HG03039 (cell line): ENCODE results near the gene CAMKV.
A peak's percentile ranks its signal among the peaks of the same experiment; 100 is the strongest.
"Not testable (repeated sequence)": the region's sequence is repeated elsewhere in the genome, so short reads cannot be mapped to it uniquely, and the experiment has no call there.

ENCODE experiments used
- ATAC-seq: cut with Tn5 transposase; IDR thresholded peaks from one replicate; pipeline ENCODE4 v1.9.1; 2021; ENCODE audit warnings: mild to moderate bottlenecking, moderate library complexity; ENCODE audit not compliant: unreplicated experiment

CAMKV gene

GRCh38 chr3:49869525-49870126 lies at the start of gene CAMKV:
Gene CAMKV, minus strand, starts transcription at chr3:49869906. Its CDS starts 7,518 bp downstream, at chr3:49862388.
- ATAC-seq: no peak

- not testable (repeated sequence) for ATAC-seq
Measured at GRCh38 chr3:49917806-49918590, 48.3 kb upstream of the CAMKV start.

GRCh38 chr3:49916686-49917085 lies 47.0 kb upstream of the CAMKV start:
- no peak for ATAC-seq

- no peak for ATAC-seq
Measured at GRCh38 chr3:49914906-49915305, 45.2 kb upstream of the CAMKV start.

- no peak for ATAC-seq
Measured at GRCh38 chr3:49912881-49913281, 43.2 kb upstream of the CAMKV start.

- no peak for ATAC-seq
Measured at GRCh38 chr3:49911611-49912010, 41.9 kb upstream of the CAMKV start.

GRCh38 chr3:49911124-49911420 lies 41.4 kb upstream of the CAMKV start:
- no peak for ATAC-seq

GRCh38 chr3:49910409-49911123 lies 40.9 kb upstream of the CAMKV start:
- ATAC-seq: no peak

GRCh38 chr3:49908373-49909199 lies 38.9 kb upstream of the CAMKV start:
- no peak for ATAC-seq

GRCh38 chr3:49906073-49906743 lies 36.5 kb upstream of the CAMKV start:
- no peak for ATAC-seq

- ATAC-seq: not testable (repeated sequence)
Measured at GRCh38 chr3:49904448-49904847, 34.7 kb upstream of the CAMKV start.

GRCh38 chr3:49903451-49904424 lies 34.0 kb upstream of the CAMKV start, which contains the start of gene MST1R:
Gene MST1R, minus strand, starts transcription at chr3:49903873. Its CDS starts 264 bp downstream, at chr3:49903609.
- ATAC-seq: peak; percentile 50

GRCh38 chr3:49902511-49903345 lies 33.0 kb upstream of the CAMKV start:
- ATAC-seq: no peak

- no peak for ATAC-seq
Measured at GRCh38 chr3:49901366-49902339, 31.9 kb upstream of the CAMKV start.

GRCh38 chr3:49900491-49901153 lies 30.9 kb upstream of the CAMKV start:
- ATAC-seq: no peak

- ATAC-seq: no peak
Measured at GRCh38 chr3:49899815-49900214, 30.1 kb upstream of the CAMKV start.

- ATAC-seq: no peak
Measured at GRCh38 chr3:49898991-49899390, 29.3 kb upstream of the CAMKV start.
